Esophagus muscularis mucosa (tissue), 4 donors: ENCODE results near the gene ATL3. TPM values are rescaled to one million over a fixed set of nuclear protein-coding genes. Genes with fewer than 3 reads are reported as not detected.

Experiments used
- DNase-seq: peaks from one replicate; pipeline ENCODE4 v3.0.0-alpha.2; 2017; ENCODE audit errors: extremely low spot score
- H3K27ac ChIP-seq, 4 donors: fragments of 200-600 bp; sonication (generic); replicated peaks in 1 of 4; 1 replicate in 3 of 4; 2 replicates in 1 of 4; pipeline ENCODE4 v1.5.1; 2016 to 2019; ENCODE audit warnings: mild to moderate bottlenecking in 1 of 4
- H3K27me3 ChIP-seq, 4 donors: fragments of 200-600 bp; sonication (generic); one replicate each; pipeline versions ENCODE4 v1.5.1 to v1.6.0; 2016 to 2019
- H3K36me3 ChIP-seq, 4 donors: fragments of 200-600 bp; sonication (generic); one replicate each; pipeline ENCODE4 v1.5.1; 2016 to 2019
- H3K4me1 ChIP-seq, 4 donors: fragments of 200-600 bp; sonication (generic); one replicate each; pipeline ENCODE4 v1.5.1; 2016 to 2019
- H3K4me3 ChIP-seq, 4 donors: fragments of 200-600 bp; sonication (generic); 1 replicate in 2 of 4; 2 replicates in 2 of 4; pipeline ENCODE4 v1.5.1; 2016 to 2019; ENCODE audit warnings: mild to moderate bottlenecking in 4 of 4, moderate library complexity in 1 of 4
- H3K9me3 ChIP-seq, 4 donors: fragments of 200-600 bp; sonication (generic); 1 replicate in 3 of 4; 2 replicates in 1 of 4; pipeline ENCODE4 v1.5.1; 2016 to 2019
- EP300 ChIP-seq: sonication (generic); formaldehyde crosslinking; IDR thresholded peaks from one replicate; pipeline ENCODE4 v1.6.1; 2017; ENCODE audit warnings: antibody characterized with exemption
- POLR2A ChIP-seq: fragments of 450-650 bp; IDR thresholded peaks from one replicate; pipeline ENCODE4 v1.6.1; 2017; ENCODE audit warnings: antibody characterized with exemption, moderate library complexity, mild to moderate bottlenecking, low read depth
- POLR2AphosphoS5 ChIP-seq, 2 donors: sonication (generic); formaldehyde crosslinking; IDR thresholded peaks; one replicate each; pipeline ENCODE4 v1.6.1; 2017; ENCODE audit warnings: antibody characterized with exemption in 2 of 2
- WGBS: methylation state at CpG from one replicate; pipeline ENCODE4 v1.1.5; 2018; 5-methylcytosine and 5-hydroxymethylcytosine counted together
- intact Hi-C: fragments of 100-400 bp; cut with DNase I; formaldehyde crosslinking; loops from one replicate; pipeline ENCODE4 v1.15.1; 2023
- total RNA-seq, 4 donors: library from RNA; depleted of rRNA; stranded (reverse); fragments of >200 nt; gene quantifications; one replicate each; pipeline versions ENCODE4 v1.1.0 to v1.2.1, GENCODE V29; 2016
- TF ChIP-seq, protein P1 (sequence below), 3 experiments: fragments of 200-600 bp in 2 of 3; fragments of 450-650 bp in 1 of 3; sonication (generic) in 2 of 3; IDR thresholded peaks; one replicate each; pipeline ENCODE4 v1.5.1; 2017 to 2019; ENCODE audit warnings: antibody characterized with exemption in 3 of 3, mild to moderate bottlenecking in 2 of 3, moderate library complexity in 1 of 3

Gene ATL3
- total RNA-seq, 4 donors from 2014 or later, result 138 to 202 (median 144) TPM

DNA sequence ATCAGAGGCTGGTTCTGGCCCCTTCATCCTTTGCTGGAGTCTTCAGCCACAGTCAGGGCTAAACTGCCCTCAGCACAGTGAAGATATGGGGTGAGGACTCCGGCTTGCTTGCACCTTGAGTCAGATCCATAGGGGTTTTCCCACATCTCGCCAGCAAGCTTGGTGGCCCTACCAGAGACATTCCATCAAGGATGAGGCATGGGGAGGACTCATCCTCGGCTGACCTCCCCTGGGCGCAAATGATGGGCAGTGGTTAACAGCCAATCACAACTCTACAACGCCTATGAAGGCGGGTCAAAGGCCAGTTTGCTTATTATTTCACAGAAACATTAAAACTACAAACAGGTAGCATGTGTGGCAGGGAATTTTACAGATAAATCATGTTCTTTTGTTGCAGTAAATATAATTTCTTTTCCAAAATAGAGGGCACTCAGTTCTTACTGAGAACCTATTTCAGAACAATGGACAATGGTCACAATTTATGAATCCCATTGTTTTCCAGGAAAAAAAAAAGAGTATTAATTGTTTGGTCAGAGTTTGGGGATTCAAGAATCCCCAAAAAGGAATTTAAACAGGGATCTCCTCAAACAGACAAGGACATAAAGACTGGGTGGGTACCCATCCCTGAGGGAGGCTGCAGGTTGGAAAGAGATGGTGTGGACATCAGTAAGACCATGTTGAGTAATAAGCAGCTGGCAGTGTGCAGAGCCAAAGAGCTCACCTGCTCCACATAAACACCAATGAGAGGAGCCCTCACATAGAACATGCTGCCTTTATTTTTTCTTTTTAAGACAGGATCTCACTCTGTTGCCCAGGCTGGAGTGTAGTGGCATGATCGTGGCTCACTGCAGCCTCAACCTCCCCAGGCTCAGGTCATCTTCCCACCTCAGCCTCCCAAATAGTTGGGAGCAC lies 71.7 kb downstream of the ATL3 start:
- peak; percentile 83 for DNase-seq
- 89% methylated on average over 6 of the region's 7 CpGs for WGBS

DNA sequence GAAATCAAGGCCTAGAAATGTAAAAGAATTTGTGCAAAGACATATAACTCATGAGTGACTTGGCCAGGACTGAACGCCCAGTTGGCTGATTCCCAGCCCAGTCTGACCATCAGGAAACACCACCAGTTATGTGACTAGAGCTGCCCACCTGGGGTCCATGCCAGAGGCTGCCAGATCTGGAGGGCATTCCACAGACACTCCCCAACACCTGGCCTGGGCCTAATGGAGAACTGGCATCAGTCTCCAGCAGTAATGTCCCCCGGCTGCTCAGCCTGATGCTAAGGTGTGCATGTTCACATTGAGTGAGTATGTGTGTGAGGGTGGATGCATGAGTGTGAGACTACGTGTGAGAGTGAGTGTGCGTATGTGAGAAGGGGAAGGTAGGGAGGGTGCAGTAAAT lies 72.6 kb downstream of the ATL3 start:
- DNase-seq, result no peak
- Histone ChIP-seq H3K9me3 (no peaks in the 10 kb centered on the region), H3K27me3 (no peaks in the 10 kb centered on the region), H3K4me1 (peaks cover 20 to 28% (median 22%) of the 10 kb centered on the region in 4 donors), H3K36me3 (peaks cover 9 to 44% (median 34%) of the 10 kb centered on the region in 4 donors), H3K4me3 (no peak overlapping the region), H3K27ac (no peak overlapping the region)
- WGBS, result 82% methylated on average over 4 of the region's 4 CpGs
- TF ChIP-seq POLR2A (no peak), EP300 (no peak), POLR2AphosphoS5 (IDR thresholded peaks at IDR 0.05) (no peak)
- TF ChIP-seq, protein P1, sequence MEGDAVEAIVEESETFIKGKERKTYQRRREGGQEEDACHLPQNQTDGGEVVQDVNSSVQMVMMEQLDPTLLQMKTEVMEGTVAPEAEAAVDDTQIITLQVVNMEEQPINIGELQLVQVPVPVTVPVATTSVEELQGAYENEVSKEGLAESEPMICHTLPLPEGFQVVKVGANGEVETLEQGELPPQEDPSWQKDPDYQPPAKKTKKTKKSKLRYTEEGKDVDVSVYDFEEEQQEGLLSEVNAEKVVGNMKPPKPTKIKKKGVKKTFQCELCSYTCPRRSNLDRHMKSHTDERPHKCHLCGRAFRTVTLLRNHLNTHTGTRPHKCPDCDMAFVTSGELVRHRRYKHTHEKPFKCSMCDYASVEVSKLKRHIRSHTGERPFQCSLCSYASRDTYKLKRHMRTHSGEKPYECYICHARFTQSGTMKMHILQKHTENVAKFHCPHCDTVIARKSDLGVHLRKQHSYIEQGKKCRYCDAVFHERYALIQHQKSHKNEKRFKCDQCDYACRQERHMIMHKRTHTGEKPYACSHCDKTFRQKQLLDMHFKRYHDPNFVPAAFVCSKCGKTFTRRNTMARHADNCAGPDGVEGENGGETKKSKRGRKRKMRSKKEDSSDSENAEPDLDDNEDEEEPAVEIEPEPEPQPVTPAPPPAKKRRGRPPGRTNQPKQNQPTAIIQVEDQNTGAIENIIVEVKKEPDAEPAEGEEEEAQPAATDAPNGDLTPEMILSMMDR (IDR thresholded peaks at IDR 0.05), result no peak
- intact Hi-C loops, result no loop called here

More for the DNA sequence above, 71.7 kb downstream of the ATL3 start:
- no peak overlapping the region for H3K4me3 ChIP-seq
- H3K4me1 ChIP-seq, result peaks cover 24 to 32% (median 29%) of the 10 kb centered on the region in 4 donors
- intact Hi-C loops, result no loop called here
- H3K9me3 ChIP-seq, result no peaks in the 10 kb centered on the region
- no peaks in the 10 kb centered on the region for H3K27me3 ChIP-seq
- TF ChIP-seq POLR2AphosphoS5 (IDR thresholded peaks at IDR 0.05) (no peak), EP300 (no peak), POLR2A (no peak)
- TF ChIP-seq, protein P1 (IDR thresholded peaks at IDR 0.05), result no peak
- no peak overlapping the region for H3K27ac ChIP-seq
- H3K36me3 ChIP-seq, result peaks cover 9 to 37% (median 28%) of the 10 kb centered on the region in 4 donors

DNA sequence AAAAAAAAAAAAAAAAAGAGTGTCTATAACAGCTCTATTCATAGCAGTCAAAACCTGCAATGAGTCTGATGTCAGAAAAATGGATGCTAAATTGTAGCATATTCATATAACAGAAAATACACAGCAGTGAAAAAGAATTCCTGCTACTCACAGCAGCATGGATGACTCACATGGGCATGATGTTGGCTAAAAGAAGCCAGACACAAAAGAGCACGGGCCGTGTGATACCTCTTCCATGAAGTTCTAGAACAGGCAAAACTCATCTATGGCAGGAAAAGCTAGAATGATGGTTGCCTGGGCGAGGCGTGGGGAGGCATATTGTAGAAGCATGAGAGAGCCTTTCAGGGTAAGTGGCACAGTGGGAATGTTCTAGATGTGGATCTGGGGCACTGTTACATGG lies 75.9 kb downstream of the ATL3 start:
- Histone ChIP-seq H3K36me3 (peaks cover 10 to 77% (median 61%) of the 10 kb centered on the region in 4 donors), H3K9me3 (no peaks in the 10 kb centered on the region), H3K4me1 (peaks cover 0 to 5% (median 0%) of the 10 kb centered on the region in 4 donors), H3K27ac (no peak overlapping the region), H3K4me3 (no peak overlapping the region), H3K27me3 (no peaks in the 10 kb centered on the region)
- TF ChIP-seq POLR2A (no peak), POLR2AphosphoS5 (IDR thresholded peaks at IDR 0.05) (no peak), EP300 (no peak)
- TF ChIP-seq, protein P1 (IDR thresholded peaks at IDR 0.05), result no peak
- WGBS, result 75% methylated on average over 4 of the region's 4 CpGs
- intact Hi-C loops, result no loop called here
- DNase-seq, result peak; percentile 3

DNA sequence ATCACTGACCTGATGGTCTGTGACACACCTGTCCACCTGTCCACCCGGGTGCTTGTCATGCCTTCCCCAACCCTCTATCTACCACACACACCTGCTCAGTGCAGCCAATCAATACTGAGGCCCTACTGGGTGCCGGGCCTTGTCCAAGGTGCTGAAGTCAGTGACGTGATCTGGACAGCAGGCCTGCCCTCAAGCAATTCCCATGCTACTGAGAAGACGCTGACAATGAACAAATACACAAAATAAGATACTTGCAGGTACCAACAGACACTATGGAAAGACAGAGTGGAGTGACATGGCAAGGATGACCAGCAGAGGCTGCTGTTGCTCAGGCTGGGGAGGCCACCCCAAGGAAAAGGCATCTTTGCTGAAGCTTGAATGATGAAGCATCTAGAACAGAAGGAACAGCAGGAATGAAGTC lies 78.2 kb downstream of the ATL3 start:
- intact Hi-C loops, result no loop called here
- no peak for TF ChIP-seq EP300
- TF ChIP-seq, protein P1 (IDR thresholded peaks at IDR 0.05), result peak; percentile 23 to 47 (median 31)
- TF ChIP-seq POLR2AphosphoS5 (IDR thresholded peaks at IDR 0.05), result no peak
- Histone ChIP-seq H3K4me1 (no peaks in the 10 kb centered on the region), H3K4me3 (no peak overlapping the region), H3K36me3 (peaks cover 15 to 96% (median 78%) of the 10 kb centered on the region in 4 donors), H3K9me3 (no peaks in the 10 kb centered on the region), H3K27ac (no peak overlapping the region), H3K27me3 (no peaks in the 10 kb centered on the region)
- DNase-seq, result peak; percentile 45
- WGBS, result 75% methylated on average over 4 of the region's 4 CpGs
